Measurements from ENCODE around the gene UCHL5.
"Not testable (repeated sequence)": the region's sequence is repeated elsewhere in the genome, so short reads cannot be mapped to it uniquely, and the experiment has no call there.

The UCHL5 gene

GRCh38 chr1:193058529-193059281, 455 bp downstream of the UCHL5 start:
- H3K4me3 ChIP-seq (ENCODE audit: low read depth in 1 of 2, low read length in 1 of 2), result peak overlapping the region; percentile 82 to 95
- H3K9me3 ChIP-seq, result no peaks in the 10 kb centered on the region
- H3K27ac ChIP-seq, result peak overlapping the region; percentile 92
- no peaks in the 10 kb centered on the region for H3K27me3 ChIP-seq
- H3K36me3 ChIP-seq, result no peaks in the 10 kb centered on the region
- H3K4me1 ChIP-seq (ENCODE audit: control insufficient read depth in 1 of 2, insufficient read depth in 1 of 2, low read depth in 1 of 2, low read length in 1 of 2), result peaks cover 25% of the 10 kb centered on the region in 2 experiments
- TF ChIP-seq CTCF (IDR thresholded peaks at IDR 0.05), result no peak

GRCh38 chr1:193054169-193054675, 4.9 kb downstream of the UCHL5 start:
- TF ChIP-seq CTCF (IDR thresholded peaks at IDR 0.05), result no peak
- H3K36me3 ChIP-seq, result peaks cover 9% of the 10 kb centered on the region
- no peak overlapping the region for H3K27ac ChIP-seq
- no peak overlapping the region for H3K4me3 ChIP-seq (ENCODE audit: low read depth in 1 of 2, low read length in 1 of 2)
- no peaks in the 10 kb centered on the region for H3K27me3 ChIP-seq
- H3K9me3 ChIP-seq, result no peaks in the 10 kb centered on the region
- H3K4me1 ChIP-seq (ENCODE audit: control insufficient read depth in 1 of 2, insufficient read depth in 1 of 2, low read depth in 1 of 2, low read length in 1 of 2), result peaks cover 7 to 10% of the 10 kb centered on the region in 2 experiments

DNA sequence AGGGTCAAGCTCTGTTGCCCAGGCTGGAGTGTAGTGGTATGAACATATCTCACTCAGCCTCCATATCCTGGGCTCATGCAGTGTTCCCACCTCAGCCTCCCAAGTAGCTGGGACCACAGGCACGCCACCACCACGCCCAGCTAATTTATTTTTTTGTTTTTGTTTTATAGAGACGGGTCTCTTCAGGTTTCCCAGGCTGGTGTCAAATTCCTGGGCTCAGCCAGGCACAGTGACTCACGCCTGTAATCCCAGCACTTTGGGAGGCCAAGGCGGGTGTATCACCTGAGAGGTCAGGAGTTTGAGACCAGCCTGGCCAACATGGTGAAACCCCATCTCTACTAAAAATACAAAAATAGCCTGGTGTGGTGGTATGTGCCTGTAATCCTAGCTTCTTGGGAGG, 10.2 kb downstream of the UCHL5 start:
- H3K27ac ChIP-seq; H3K4me3 ChIP-seq (ENCODE audit: low read depth in 1 of 2, low read length in 1 of 2); H3K9me3 ChIP-seq; H3K4me1 ChIP-seq (ENCODE audit: control insufficient read depth in 1 of 2, insufficient read depth in 1 of 2, low read depth in 1 of 2, low read length in 1 of 2); H3K27me3 ChIP-seq: not testable (repeated sequence)
- H3K36me3 ChIP-seq, result peaks cover 16% of the 10 kb centered on the region

DNA sequence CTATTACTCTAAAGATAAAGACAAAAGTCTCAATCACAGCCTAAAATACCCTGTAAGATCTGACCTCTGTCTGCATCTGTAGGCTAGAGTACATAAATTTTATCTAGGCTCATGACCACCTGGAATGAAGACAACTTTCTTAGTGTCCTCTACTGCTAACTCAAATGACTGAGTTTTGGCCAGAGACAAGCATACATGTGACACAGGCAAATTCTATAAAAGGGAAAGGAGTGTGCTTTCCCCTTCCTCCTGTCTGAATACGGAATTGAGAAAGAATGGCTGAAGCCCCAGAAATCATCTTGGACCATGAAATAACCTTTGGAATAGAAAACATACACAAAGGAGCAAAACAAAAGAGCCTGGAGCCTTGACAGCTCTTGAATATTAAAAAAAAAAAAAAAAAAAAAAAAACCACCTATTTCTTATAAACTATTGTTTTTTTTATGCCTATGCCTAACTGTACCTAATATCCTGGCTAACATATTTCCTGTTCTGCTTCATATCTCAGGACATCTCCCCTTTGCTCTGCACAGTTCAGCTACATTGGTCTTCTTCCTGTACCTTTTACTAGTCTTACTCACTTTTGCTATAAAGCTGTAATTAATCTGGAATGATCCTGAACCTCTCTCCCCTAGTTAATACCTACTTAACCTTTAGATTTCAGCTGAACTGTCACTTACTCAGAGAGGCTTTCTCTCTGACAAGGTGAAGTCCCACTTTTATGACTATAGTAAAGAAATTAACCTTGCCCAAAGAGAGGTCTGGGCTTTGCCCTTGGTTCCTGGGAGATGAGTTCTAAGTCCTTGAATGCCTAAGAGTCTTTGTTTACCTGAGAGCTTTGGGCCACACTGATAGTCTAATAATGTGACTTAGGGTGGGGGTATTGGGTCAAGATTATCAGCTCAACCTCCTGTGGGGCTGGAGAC, 16.1 kb downstream of the UCHL5 start:
- no peaks in the 10 kb centered on the region for H3K4me1 ChIP-seq (ENCODE audit: control insufficient read depth in 1 of 2, insufficient read depth in 1 of 2, low read depth in 1 of 2, low read length in 1 of 2)
- H3K36me3 ChIP-seq, result peaks cover 6% of the 10 kb centered on the region
- no peak overlapping the region for H3K27ac ChIP-seq
- no peak for TF ChIP-seq CTCF (IDR thresholded peaks at IDR 0.05)
- H3K27me3 ChIP-seq, result no peaks in the 10 kb centered on the region
- H3K4me3 ChIP-seq (ENCODE audit: low read depth in 1 of 2, low read length in 1 of 2), result no peak overlapping the region
- no peaks in the 10 kb centered on the region for H3K9me3 ChIP-seq

DNA sequence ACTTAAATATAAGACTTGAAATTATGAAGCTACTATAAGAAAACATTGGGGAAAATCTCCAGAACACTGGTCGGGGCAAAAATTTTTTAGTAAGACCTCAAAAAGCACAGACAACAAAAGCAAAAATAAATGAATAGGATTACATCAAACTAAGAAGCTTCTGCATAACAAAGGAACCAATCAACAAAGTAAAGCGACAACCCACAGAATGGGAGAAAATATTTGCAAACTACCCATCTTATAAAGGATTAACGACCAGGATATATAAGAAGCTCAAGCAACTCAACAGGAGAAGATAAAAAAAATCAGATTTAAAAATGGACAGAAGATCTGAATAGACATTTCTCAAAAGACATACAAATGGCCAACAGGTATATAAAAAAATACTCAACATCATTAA, 19.1 kb downstream of the UCHL5 start:
- H3K4me1 ChIP-seq (ENCODE audit: control insufficient read depth in 1 of 2, insufficient read depth in 1 of 2, low read depth in 1 of 2, low read length in 1 of 2), result no peaks in the 10 kb centered on the region
- no peak for TF ChIP-seq CTCF (IDR thresholded peaks at IDR 0.05)
- no peaks in the 10 kb centered on the region for H3K27me3 ChIP-seq
- no peak overlapping the region for H3K27ac ChIP-seq
- peaks cover 6% of the 10 kb centered on the region for H3K36me3 ChIP-seq
- H3K9me3 ChIP-seq, result no peaks in the 10 kb centered on the region
- H3K4me3 ChIP-seq (ENCODE audit: low read depth in 1 of 2, low read length in 1 of 2), result no peak overlapping the region

Data from neutrophil (primary cell).